GM12892 (cell line): ENCODE data around the gene GSK3A.

ENCODE experiments used
- POLR2A ChIP-seq: IDR thresholded peaks from 2 replicates; pipeline ENCODE4 v1.6.1; 2011; ENCODE audit warnings: low read depth, low read length, control low read depth
- POLR2AphosphoS5 ChIP-seq: IDR thresholded peaks from 2 replicates; pipeline ENCODE4 v1.6.1; 2011; ENCODE audit warnings: low read depth, low read length, control low read depth

DNA sequence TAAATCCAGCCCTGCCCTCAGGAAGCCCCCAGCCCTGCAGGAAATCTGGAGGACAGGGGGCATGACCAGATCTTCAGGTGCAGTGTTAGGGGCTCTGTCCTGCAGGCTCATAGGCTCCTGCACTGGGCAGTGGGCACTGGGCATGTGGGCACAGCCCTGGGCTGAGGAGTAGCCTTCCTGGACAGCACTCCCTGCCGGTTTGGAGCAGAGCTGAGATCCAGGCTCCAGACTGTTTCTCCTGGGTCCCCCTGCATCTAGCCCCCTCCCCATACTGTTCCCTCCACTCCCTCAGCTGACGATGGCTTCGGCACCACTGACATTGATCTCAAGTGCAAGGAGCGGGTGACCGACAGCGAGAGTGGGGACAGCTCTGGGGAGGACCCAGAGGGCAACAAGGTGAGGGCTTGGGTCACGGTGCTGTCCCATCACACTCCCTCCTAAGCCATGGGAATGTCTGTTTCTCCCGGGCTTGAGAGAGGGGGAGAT lies 47.2 kb upstream of the GSK3A start:
- no peak for TF ChIP-seq POLR2AphosphoS5
- TF ChIP-seq POLR2A, result no peak
